Psoas muscle (tissue), 8 donors: ENCODE data around the gene DNMT3A. TPM values are rescaled to one million over a fixed set of nuclear protein-coding genes. Genes with fewer than 3 reads are reported as not detected.

Experiments used
- ATAC-seq, 4 donors: fragments of 200-7000 bp; cut with Tn5 transposase; one replicate each; pipeline ENCODE4 v1.9.1; 2020; ENCODE audit warnings: moderate library complexity in 3 of 4, mild to moderate bottlenecking in 2 of 4
- DNase-seq, 2 donors: peaks; one replicate each; pipeline ENCODE4 v3.0.0-alpha.2; 2020
- H3K27ac ChIP-seq: fragments of 200-600 bp; one replicate; pipeline ENCODE4 v1.8.0; 2022
- H3K27me3 ChIP-seq, 3 donors: fragments of 200-600 bp in 1 of 3; one replicate each; pipeline versions ENCODE4 v1.6.1 to v1.8.0; 2013 to 2022; ENCODE audit warnings: low read length in 2 of 3, mild to moderate bottlenecking in 2 of 3, moderate library complexity in 1 of 3; ENCODE audit not compliant: insufficient read depth in 3 of 3
- H3K36me3 ChIP-seq, 2 donors: fragments of 200-600 bp in 1 of 2; one replicate each; pipeline versions ENCODE4 v1.6.1 to v1.8.0; 2013 to 2022; ENCODE audit warnings: low read depth in 1 of 2, mild to moderate bottlenecking in 1 of 2, moderate library complexity in 1 of 2; ENCODE audit not compliant: insufficient read depth in 1 of 2
- H3K4me1 ChIP-seq: fragments of 200-600 bp; one replicate; pipeline ENCODE4 v1.8.0; 2022
- H3K4me3 ChIP-seq: fragments of 200-600 bp; one replicate; pipeline ENCODE4 v1.8.0; 2022; ENCODE audit warnings: mild to moderate bottlenecking
- H3K9me3 ChIP-seq: fragments of 200-600 bp; one replicate; pipeline ENCODE4 v1.8.0; 2022
- CTCF ChIP-seq: fragments of 200-600 bp; IDR thresholded peaks from one replicate; pipeline ENCODE4 v1.8.0; 2022; ENCODE audit warnings: antibody characterized with exemption
- WGBS, 3 donors: extraction: QIAGEN DNeasy Blood & Tissue Kit; methylation state at CpG; one replicate each; pipeline versions ENCODE4 v1.1.6 to v1.1.7; 2013; 5-methylcytosine and 5-hydroxymethylcytosine counted together
- intact Hi-C, 2 donors: fragments of 100-400 bp; cut with DNase I; formaldehyde crosslinking; loops; one replicate each; pipeline versions ENCODE4 v1.11.0 to v1.14.2; 2022
- polyA plus RNA-seq, 3 donors: library from polyadenylated mRNA; stranded (reverse); fragments of 200-250 nt; gene quantifications; one replicate each; pipeline ENCODE4 v1.2.3, GENCODE V29; 2013
- total RNA-seq, 4 donors: library from RNA; stranded (reverse); fragmentation: NEBNext Ultra II Directional in 2 of 4; extraction: Animal tissue kit (Norgen Biotek cat#: 25700) in 2 of 4; gene quantifications; one replicate each; pipeline versions ENCODE4 v1.2.1 to v1.2.4, GENCODE V29; 2021 to 2023
- donor health status: healthy with polysubstance abuse.
- donor health status: DM: no; HTN: no; CAD: no; lungs with moderate emphysema.
- donor health status: Bipolar disorder and iron deficiency.
- donor health status: healthy.
- donor health status: DM: yes; HTN: yes; CAD: no.
- donor health status: DM: no; HTN: no; CAD: no.
- donor health status: DM: no; HTN: no; CAD: no.
- donor health status: DM: yes; HTN: yes; CAD: no.

The DNMT3A gene
- total and polyA plus RNA-seq, 7 donors: 7.1 to 26.2 (median 20.6) TPM

GRCh38 chr2:25358249-25358815, 16.6 kb upstream of the DNMT3A start:
- peaks cover 5% of the 10 kb centered on the region for H3K4me1 ChIP-seq
- intact Hi-C loops: no loop called here
- no peak overlapping the region for H3K4me3 ChIP-seq
- DNase-seq (peak in 1 of 2 donors; percentile 39), ATAC-seq (no peak)
- no peak for TF ChIP-seq CTCF
- H3K27ac ChIP-seq: no peak overlapping the region
- no peaks in the 10 kb centered on the region for H3K36me3 ChIP-seq
- WGBS, 3 donors: 80 to 89% (median 86%) methylated on average over 6 of the region's 6 CpGs
- H3K9me3 ChIP-seq: no peaks in the 10 kb centered on the region
- H3K27me3 ChIP-seq: no peaks in the 10 kb centered on the region

DNA sequence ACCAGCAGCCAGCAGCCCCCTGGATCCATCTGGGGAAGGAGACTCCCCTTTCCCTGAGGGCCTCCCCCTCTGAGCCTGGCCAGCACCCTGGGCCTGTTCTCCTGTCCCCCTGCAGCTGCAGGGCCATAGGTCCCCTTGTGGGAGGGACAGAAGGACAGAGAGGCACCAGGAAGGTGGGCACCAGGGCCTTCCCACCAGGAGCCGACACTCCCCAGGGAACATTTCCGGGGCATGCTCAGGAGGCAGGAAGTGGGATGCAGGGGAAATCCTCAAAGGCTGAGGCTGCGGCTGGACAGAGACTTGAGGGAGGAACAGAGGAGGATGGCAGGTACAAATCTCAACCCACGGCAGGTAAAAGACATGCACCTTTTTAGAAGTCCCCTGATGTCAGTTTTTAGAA, 14.4 kb upstream of the DNMT3A start:
- DNase-seq (peak in 1 of 2 donors; percentile 15), ATAC-seq (no peak)
- 38 to 54% (median 45%) methylated on average over 4 of the region's 4 CpGs for WGBS, 3 donors
- H3K4me3 ChIP-seq: no peak overlapping the region
- no peak for TF ChIP-seq CTCF
- H3K4me1 ChIP-seq: no peaks in the 10 kb centered on the region
- H3K36me3 ChIP-seq: no peaks in the 10 kb centered on the region
- intact Hi-C loops: no loop called here
- H3K9me3 ChIP-seq: no peaks in the 10 kb centered on the region
- no peak overlapping the region for H3K27ac ChIP-seq
- H3K27me3 ChIP-seq: no peaks in the 10 kb centered on the region

- no peak overlapping the region for H3K27ac ChIP-seq
- DNase-seq (peak in 1 of 2 donors; percentile 23), ATAC-seq (no peak)
- no peaks in the 10 kb centered on the region for H3K9me3 ChIP-seq
- H3K36me3 ChIP-seq: no peaks in the 10 kb centered on the region
- 85 to 93% (median 88%) methylated on average over 8 of the region's 8 CpGs for WGBS, 3 donors
- H3K27me3 ChIP-seq: no peaks in the 10 kb centered on the region
- intact Hi-C loops: no loop called here
- no peak for TF ChIP-seq CTCF
- no peak overlapping the region for H3K4me3 ChIP-seq
- no peaks in the 10 kb centered on the region for H3K4me1 ChIP-seq
These were observed 13.5 kb upstream of the DNMT3A start for GRCh38 chr2:25355270-25355669.

GRCh38 chr2:25354116-25354515, 12.4 kb upstream of the DNMT3A start:
- Histone ChIP-seq H3K9me3 (no peaks in the 10 kb centered on the region), H3K4me3 (no peak overlapping the region), H3K36me3 (no peaks in the 10 kb centered on the region), H3K4me1 (peaks cover 9% of the 10 kb centered on the region), H3K27ac (no peak overlapping the region), H3K27me3 (no peaks in the 10 kb centered on the region)
- WGBS, 3 donors: 35 to 46% (median 39%) methylated on average over 6 of the region's 6 CpGs
- DNase-seq (peak in 1 of 2 donors; percentile 7), ATAC-seq (no peak)
- intact Hi-C loops: no loop called here
- no peak for TF ChIP-seq CTCF

- Histone ChIP-seq H3K27me3 (no peaks in the 10 kb centered on the region), H3K9me3 (no peaks in the 10 kb centered on the region), H3K27ac (no peak overlapping the region), H3K4me1 (peaks cover 10% of the 10 kb centered on the region), H3K36me3 (no peaks in the 10 kb centered on the region), H3K4me3 (no peak overlapping the region)
- intact Hi-C loops: loop anchor here in 1 of 2 donors (10.0 kb wide), 1 partner anchor 175 kb away; no protein-coding TSS in a partner anchor
- WGBS, 3 donors: 64 to 73% (median 68%) methylated on average over 7 of the region's 7 CpGs
- ATAC-seq (peak; percentile 31 to 57 (median 48)), DNase-seq (peak; percentile 19 to 55)
- TF ChIP-seq CTCF: no peak
These were observed 7.7 kb upstream of the DNMT3A start for GRCh38 chr2:25349397-25349796.
